ENCODE results near the gene ATN1. TPM values are rescaled to one million over a fixed set of nuclear protein-coding genes. Genes with fewer than 3 reads are reported as not detected.
A peak's percentile ranks its signal among the peaks of the same experiment; 100 is the strongest.

The ATN1 gene
- total RNA-seq, 2 donors from 2014 or later = 93.0 to 129 TPM

DNA sequence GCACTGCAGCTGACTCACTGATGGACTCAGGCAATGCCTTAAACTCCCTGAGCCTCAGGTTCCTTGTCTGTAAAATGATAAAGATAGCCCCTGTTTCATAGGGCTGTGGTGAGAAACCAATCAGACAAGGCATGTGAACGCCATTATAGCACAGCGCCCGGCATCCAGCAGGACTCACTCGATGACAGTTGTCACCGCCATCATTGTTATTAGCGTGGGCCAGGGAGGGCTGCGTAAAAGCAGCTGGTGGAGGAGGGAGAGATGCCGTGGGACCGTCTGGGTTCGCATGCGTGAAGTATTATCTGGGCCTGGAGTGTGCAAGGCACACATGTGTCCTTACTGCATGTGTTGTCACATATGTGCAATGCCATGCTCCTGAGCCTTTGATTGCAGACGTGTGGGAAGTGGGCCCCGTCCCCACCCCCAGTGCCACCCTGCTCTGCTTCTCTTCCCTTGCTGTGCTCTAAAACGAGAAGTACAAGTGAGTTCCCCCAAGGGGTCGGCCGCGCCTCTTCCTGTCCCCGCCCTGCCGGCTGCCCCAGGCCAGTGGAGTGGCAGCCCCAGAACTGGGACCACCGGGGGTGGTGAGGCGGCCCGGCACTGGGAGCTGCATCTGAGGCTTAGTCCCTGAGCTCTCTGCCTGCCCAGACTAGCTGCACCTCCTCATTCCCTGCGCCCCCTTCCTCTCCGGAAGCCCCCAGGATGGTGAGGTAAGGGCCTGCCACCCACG lies 23.2 kb downstream of the ATN1 start, which contains the start of gene PTPN6:
PTPN6 (plus strand) TSS at position 546 of the 730 bp plus-strand sequence; CDS start at position 703, 157 bp downstream.
- Histone ChIP-seq H3K4me3 (peak within 1 kb of the TSS; percentile 11 to 14), H3K27me3 (replicated peaks; ENCODE audit: insufficient read depth) (no peaks in the 10 kb centered on the region), H3K4me1 (replicated peaks) (peaks cover 6% of the 10 kb centered on the region), H3K9me3 (no peaks in the 10 kb centered on the region), H3K36me3 (no peaks in the 10 kb centered on the region), H3K27ac (no peak within 1 kb of the TSS)
- intact Hi-C loops (cut with DNase I) = no loop called here
- TF ChIP-seq CTCF (IDR thresholded peaks at IDR 0.05) (no peak), POLR2AphosphoS5 (IDR thresholded peaks at IDR 0.05) (no peak), POLR2A (IDR thresholded peaks at IDR 0.05) (no peak)
- WGBS = 67% methylated on average over 25 of the region's 25 CpGs
- no peak for DNase-seq (ENCODE audit: low spot score)

DNA sequence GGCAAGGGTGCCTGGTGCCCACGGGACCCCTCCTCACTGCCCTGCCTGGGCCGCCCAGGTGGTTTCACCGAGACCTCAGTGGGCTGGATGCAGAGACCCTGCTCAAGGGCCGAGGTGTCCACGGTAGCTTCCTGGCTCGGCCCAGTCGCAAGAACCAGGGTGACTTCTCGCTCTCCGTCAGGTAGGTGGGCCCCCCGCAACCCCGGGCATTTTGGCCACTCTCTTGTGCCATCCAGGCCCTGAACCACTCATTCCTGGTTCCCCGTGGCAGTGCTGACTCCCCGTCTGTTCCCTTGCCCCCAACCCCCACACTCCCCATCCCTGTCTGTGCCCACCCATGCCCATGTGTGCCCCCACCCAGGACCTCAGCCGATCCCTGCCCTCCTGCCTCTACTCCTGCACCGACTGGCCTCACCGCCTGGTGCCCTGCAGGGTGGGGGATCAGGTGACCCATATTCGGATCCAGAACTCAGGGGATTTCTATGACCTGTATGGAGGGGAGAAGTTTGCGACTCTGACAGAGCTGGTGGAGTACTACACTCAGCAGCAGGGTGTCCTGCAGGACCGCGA lies 23.9 kb downstream of the ATN1 start:
- H3K4me1 ChIP-seq (replicated peaks) = peaks cover 5% of the 10 kb centered on the region
- no peak for DNase-seq (ENCODE audit: low spot score)
- H3K27me3 ChIP-seq (replicated peaks; ENCODE audit: insufficient read depth) = no peaks in the 10 kb centered on the region
- TF ChIP-seq POLR2AphosphoS5 (IDR thresholded peaks at IDR 0.05) = no peak
- no peak for TF ChIP-seq CTCF (IDR thresholded peaks at IDR 0.05)
- no peak for TF ChIP-seq POLR2A (IDR thresholded peaks at IDR 0.05)
- peak overlapping the region; percentile 11 to 14 for H3K4me3 ChIP-seq
- 86% methylated on average over 20 of the region's 20 CpGs for WGBS
- no peaks in the 10 kb centered on the region for H3K9me3 ChIP-seq
- intact Hi-C loops (cut with DNase I) = no loop called here
- no peak overlapping the region for H3K27ac ChIP-seq
- H3K36me3 ChIP-seq = no peaks in the 10 kb centered on the region

- Histone ChIP-seq H3K27me3 (replicated peaks; ENCODE audit: insufficient read depth) (no peaks in the 10 kb centered on the region), H3K9me3 (no peaks in the 10 kb centered on the region), H3K36me3 (no peaks in the 10 kb centered on the region), H3K27ac (no peak overlapping the region), H3K4me3 (peak overlapping the region; percentile 10 to 11), H3K4me1 (replicated peaks) (peaks cover under 1% of the 10 kb centered on the region)
- intact Hi-C loops (cut with DNase I) = no loop called here
- WGBS = 76% methylated on average over 22 of the region's 22 CpGs
- no peak for TF ChIP-seq POLR2A (IDR thresholded peaks at IDR 0.05)
- no peak for DNase-seq (ENCODE audit: low spot score)
Measured at GRCh38 chr12:6952121-6952862, 24.5 kb downstream of the ATN1 start.

- H3K4me3 ChIP-seq = no peak overlapping the region
- no peaks in the 10 kb centered on the region for H3K27me3 ChIP-seq (replicated peaks; ENCODE audit: insufficient read depth)
- H3K36me3 ChIP-seq = no peaks in the 10 kb centered on the region
- H3K27ac ChIP-seq = no peak overlapping the region
- WGBS = 82% methylated on average over 15 of the region's 15 CpGs
- no peaks in the 10 kb centered on the region for H3K9me3 ChIP-seq
- intact Hi-C loops (cut with DNase I) = no loop called here
- TF ChIP-seq CTCF (IDR thresholded peaks at IDR 0.05) (no peak), POLR2A (IDR thresholded peaks at IDR 0.05) (no peak), POLR2AphosphoS5 (IDR thresholded peaks at IDR 0.05) (no peak)
- no peaks in the 10 kb centered on the region for H3K4me1 ChIP-seq (replicated peaks)
- no peak for DNase-seq (ENCODE audit: low spot score)
Measured at GRCh38 chr12:6952863-6953441, 25.2 kb downstream of the ATN1 start.

All from prostate gland (tissue), 2 donors.